ENCODE data around the gene TANC1. TPM values are rescaled to one million over a fixed set of nuclear protein-coding genes. Genes with fewer than 3 reads are reported as not detected.
A peak's percentile ranks its signal among the peaks of the same experiment; 100 is the strongest.
"Not testable (repeated sequence)": the region's sequence is repeated elsewhere in the genome, so short reads cannot be mapped to it uniquely, and the experiment has no call there.

TANC1 gene
- total RNA-seq, 2 experiments from 2014 or later, result 0.41 to 0.47 TPM

GRCh38 chr2:159093497-159093896 is 125.1 kb downstream of the TANC1 start:
- CTCF ChIA-PET, result interaction anchor here (0.7 to 0.8 kb wide), 2 partner anchors 25 to 264 kb away, joined by 3 read pairs; no protein-coding TSS in a partner anchor
- no peak overlapping the region for H3K4me3 ChIP-seq (ENCODE audit: low read length)
- H3K36me3 Mint-ChIP-seq (ENCODE audit: low read depth), result no peaks in the 10 kb centered on the region
- peaks cover 40% of the 10 kb centered on the region for H3K4me1 ChIP-seq (ENCODE audit: insufficient read depth, low read length)
- DNase-seq, result no peak
- H3K4me3 Mint-ChIP-seq, result no peak overlapping the region
- no peaks in the 10 kb centered on the region for H3K27me3 Mint-ChIP-seq
- peaks cover 45% of the 10 kb centered on the region for H3K4me1 Mint-ChIP-seq (ENCODE audit: low read depth)
- intact Hi-C loops (cut with DNase I, micrococcal nuclease), result no loop called here
- H3K9me3 Mint-ChIP-seq, result peaks cover 9% of the 10 kb centered on the region
- H3K27ac ChIP-seq (ENCODE audit: low read depth in 1 of 2, low read length in 2 of 2), result no peak overlapping the region
- POLR2A ChIA-PET, result no interaction called here
- peaks cover 5 to 9% of the 10 kb centered on the region in 2 experiments for H3K9me3 ChIP-seq (ENCODE audit: control insufficient read depth in 1 of 2, insufficient read depth in 1 of 2, low read length in 2 of 2)
- no peaks in the 10 kb centered on the region for H3K27me3 ChIP-seq (ENCODE audit: control insufficient read depth in 1 of 2, insufficient read depth in 2 of 2, low read length in 2 of 2)
- no peaks in the 10 kb centered on the region for H3K36me3 ChIP-seq (ENCODE audit: insufficient read depth, low read length)
- H3K27ac Mint-ChIP-seq, result peak overlapping the region; percentile 75
- no peak for TF ChIP-seq CTCF (IDR thresholded peaks at IDR 0.05)
- no peak for ATAC-seq (ENCODE audit: poor library complexity)

GRCh38 chr2:159094173-159094737 is 125.8 kb downstream of the TANC1 start:
- Histone ChIP-seq H3K9me3 (ENCODE audit: control insufficient read depth in 1 of 2, insufficient read depth in 1 of 2, low read length in 2 of 2) (peaks cover 5 to 9% of the 10 kb centered on the region in 2 experiments), H3K4me1 (ENCODE audit: insufficient read depth, low read length) (peaks cover 39% of the 10 kb centered on the region), H3K27me3 (ENCODE audit: control insufficient read depth in 1 of 2, insufficient read depth in 2 of 2, low read length in 2 of 2) (no peaks in the 10 kb centered on the region), H3K4me3 (ENCODE audit: low read length) (no peak overlapping the region), H3K27ac (ENCODE audit: low read depth in 1 of 2, low read length in 2 of 2) (peak overlapping the region in 1 of 2 donors; percentile 29), H3K36me3 (ENCODE audit: insufficient read depth, low read length) (no peaks in the 10 kb centered on the region)
- Mint-ChIP-seq H3K4me1 (ENCODE audit: low read depth) (peaks cover 45% of the 10 kb centered on the region), H3K9me3 (peaks cover 9% of the 10 kb centered on the region), H3K36me3 (ENCODE audit: low read depth) (no peaks in the 10 kb centered on the region), H3K4me3 (peak overlapping the region; percentile 16), H3K27me3 (no peaks in the 10 kb centered on the region), H3K27ac (peak overlapping the region; percentile 75)
- intact Hi-C loops (cut with DNase I, micrococcal nuclease), result no loop called here
- ChIA-PET CTCF (interaction anchor here (0.7 kb wide), 1 partner anchor 263 kb away, joined by 3 read pairs; no protein-coding TSS in a partner anchor), POLR2A (interaction anchor here (0.9 kb wide), 1 partner anchor 22 kb away, joined by 3 read pairs; no protein-coding TSS in a partner anchor)
- DNase-seq (no peak), ATAC-seq (ENCODE audit: poor library complexity) (no peak)
- no peak for TF ChIP-seq CTCF (IDR thresholded peaks at IDR 0.05)

- intact Hi-C loops (cut with DNase I, micrococcal nuclease), result no loop called here
- Mint-ChIP-seq H3K27me3 (no peaks in the 10 kb centered on the region), H3K36me3 (ENCODE audit: low read depth) (no peaks in the 10 kb centered on the region), H3K4me1 (ENCODE audit: low read depth) (peaks cover 41% of the 10 kb centered on the region), H3K27ac (no peak overlapping the region), H3K9me3 (peaks cover 9% of the 10 kb centered on the region), H3K4me3 (no peak overlapping the region)
- Histone ChIP-seq H3K27ac (ENCODE audit: low read depth in 1 of 2, low read length in 2 of 2) (no peak overlapping the region), H3K9me3 (ENCODE audit: control insufficient read depth in 1 of 2, insufficient read depth in 1 of 2, low read length in 2 of 2) (peaks cover 5 to 9% of the 10 kb centered on the region in 2 experiments), H3K4me3 (ENCODE audit: low read length) (no peak overlapping the region), H3K27me3 (ENCODE audit: control insufficient read depth in 1 of 2, insufficient read depth in 2 of 2, low read length in 2 of 2) (no peaks in the 10 kb centered on the region), H3K4me1 (ENCODE audit: insufficient read depth, low read length) (peaks cover 25% of the 10 kb centered on the region), H3K36me3 (ENCODE audit: insufficient read depth, low read length) (no peaks in the 10 kb centered on the region)
- ChIA-PET CTCF (interaction anchor here (1.3 kb wide), 1 partner anchor 23 kb away, joined by 5 read pairs; no protein-coding TSS in a partner anchor), POLR2A (interaction anchor here (0.6 kb wide), 1 partner anchor 393 kb away, joined by 3 read pairs; no protein-coding TSS in a partner anchor)
- no peak for TF ChIP-seq CTCF (IDR thresholded peaks at IDR 0.05)
- ATAC-seq (ENCODE audit: poor library complexity) (no peak), DNase-seq (no peak)
Measured at GRCh38 chr2:159095813-159096212, 127.4 kb downstream of the TANC1 start.

- H3K27me3 ChIP-seq (ENCODE audit: control insufficient read depth in 1 of 2, insufficient read depth in 2 of 2, low read length in 2 of 2); H3K9me3 ChIP-seq (ENCODE audit: control insufficient read depth in 1 of 2, insufficient read depth in 1 of 2, low read length in 2 of 2); H3K27me3 Mint-ChIP-seq; POLR2A ChIA-PET; H3K36me3 ChIP-seq (ENCODE audit: insufficient read depth, low read length); ATAC-seq (ENCODE audit: poor library complexity); H3K4me3 ChIP-seq (ENCODE audit: low read length); DNase-seq; H3K4me3 Mint-ChIP-seq; H3K36me3 Mint-ChIP-seq (ENCODE audit: low read depth); intact Hi-C loops (cut with DNase I, micrococcal nuclease); H3K9me3 Mint-ChIP-seq; H3K27ac ChIP-seq (ENCODE audit: low read depth in 1 of 2, low read length in 2 of 2); H3K27ac Mint-ChIP-seq: not testable (repeated sequence)
- peaks cover 20% of the 10 kb centered on the region for H3K4me1 ChIP-seq (ENCODE audit: insufficient read depth, low read length)
- H3K4me1 Mint-ChIP-seq (ENCODE audit: low read depth), result peaks cover 35% of the 10 kb centered on the region
- CTCF ChIA-PET, result interaction anchor here (1.3 kb wide), 1 partner anchor 22 kb away, joined by 5 read pairs; no protein-coding TSS in a partner anchor
Measured at GRCh38 chr2:159096302-159096855, 127.9 kb downstream of the TANC1 start.

Data from CD4-positive, alpha-beta T cell (primary cell).